IMR-90 (cell line): Measurements from ENCODE around the gene ADGRA1. TPM values are rescaled to one million over a fixed set of nuclear protein-coding genes. Genes with fewer than 3 reads are reported as not detected.

Source experiments
- ATAC-seq: fragments of 200-7000 bp; cut with Tn5 transposase; 2 replicates; pipeline ENCODE4 v1.9.1; 2020; ENCODE audit warnings: low read depth, mild to moderate bottlenecking, moderate library complexity
- BruUV-seq: library from RNA; stranded (reverse); fragments of 400-500 nt; replicated peaks from 2 replicates; lab custom pipeline; 2021; lab: Mats Ljungman, UMichigan
- CTCF ChIA-PET: fragments of 300-600 bp; formaldehyde crosslinking; extraction: SDS; loops from one replicate; lab custom pipeline; 2021; ENCODE audit warnings: antibody characterized with exemption; lab: Yijun Ruan, JAX
- POLR2A ChIA-PET: fragments of 300-600 bp; sonication (Branson Sonifier 250); formaldehyde crosslinking; loops from one replicate; lab custom pipeline; 2022; ENCODE audit warnings: antibody characterized with exemption; ENCODE audit not compliant: unreplicated experiment; lab: Charles Lee
- DNase-seq: peaks from one replicate; pipeline ENCODE4 v3.0.0; 2013
- H2AFZ ChIP-seq: replicated peaks from 2 replicates; pipeline ENCODE3; 2013; ENCODE audit warnings: low read length, mild to moderate bottlenecking; ENCODE audit not compliant: poor library complexity
- H2AK5ac ChIP-seq: 2 replicates; pipeline ENCODE4 v1.6.1; 2013; ENCODE audit warnings: low read depth, low read length, inconsistent platforms
- H2AK9ac ChIP-seq: replicated peaks from 2 replicates; pipeline ENCODE3; 2013; ENCODE audit warnings: mild to moderate bottlenecking, low read depth, low read length, moderate library complexity; ENCODE audit not compliant: poor library complexity
- H2BK120ac ChIP-seq: 2 replicates; pipeline ENCODE4 v1.6.1; 2013; ENCODE audit warnings: low read depth, low read length, inconsistent platforms
- H2BK15ac ChIP-seq: 3 replicates; pipeline ENCODE4 v1.6.1; 2013; ENCODE audit warnings: low read depth, low read length, inconsistent platforms
- H2BK20ac ChIP-seq: 2 replicates; pipeline ENCODE4 v1.6.1; 2013; ENCODE audit warnings: low read depth, mild to moderate bottlenecking, inconsistent platforms, low read length, moderate library complexity
- H2BK5ac ChIP-seq: 2 replicates; pipeline ENCODE4 v1.6.1; 2013; ENCODE audit warnings: mild to moderate bottlenecking, low read depth, low read length, inconsistent platforms; ENCODE audit not compliant: poor library complexity, severe bottlenecking
- H3K14ac ChIP-seq: replicated peaks from 2 replicates; pipeline ENCODE4 v1.6.1; 2013; ENCODE audit warnings: low read depth, low read length, inconsistent platforms
- H3K18ac ChIP-seq: 2 replicates; pipeline ENCODE4 v1.6.1; 2013; ENCODE audit warnings: low read depth, low read length, control low read depth
- H3K23ac ChIP-seq: 2 replicates; pipeline ENCODE4 v1.6.1; 2013; ENCODE audit warnings: low read depth, low read length, inconsistent platforms
- H3K27ac ChIP-seq: 2 replicates; pipeline ENCODE4 v1.5.1; 2013; ENCODE audit warnings: mild to moderate bottlenecking, control low read depth, low read length; ENCODE audit not compliant: insufficient read depth
- H3K27me3 ChIP-seq: 2 replicates; pipeline ENCODE4 v1.6.1; 2013; ENCODE audit warnings: low read length; ENCODE audit not compliant: control insufficient read depth, insufficient read depth
- H3K36me3 ChIP-seq: 2 replicates; pipeline ENCODE4 v1.6.1; 2013; ENCODE audit warnings: low read length, mixed read lengths; ENCODE audit not compliant: control insufficient read depth, insufficient read depth
- H3K4ac ChIP-seq: 2 replicates; pipeline ENCODE4 v1.6.1; 2013; ENCODE audit warnings: low read depth, low read length, inconsistent platforms
- H3K4me1 ChIP-seq: 2 replicates; pipeline ENCODE4 v1.6.1; 2013; ENCODE audit warnings: low read length, mixed read lengths; ENCODE audit not compliant: control insufficient read depth, insufficient read depth
- H3K4me2 ChIP-seq: 2 replicates; pipeline ENCODE4 v1.6.1; 2013; ENCODE audit warnings: low read depth, mild to moderate bottlenecking, control low read depth, low read length, moderate library complexity
- H3K4me3 ChIP-seq: 2 replicates; pipeline ENCODE4 v1.5.1; 2013; ENCODE audit warnings: low read depth, mild to moderate bottlenecking, control low read depth, low read length, moderate library complexity; ENCODE audit not compliant: insufficient read depth
- H3K56ac ChIP-seq: 2 replicates; pipeline ENCODE4 v1.6.1; 2013; ENCODE audit warnings: low read length, inconsistent platforms; ENCODE audit not compliant: insufficient read depth; ENCODE audit errors: extremely low read depth
- H3K79me1 ChIP-seq, 2 experiments: 2 replicates each; pipeline ENCODE4 v1.6.1; 2013; ENCODE audit warnings: low read length in 2 of 2, inconsistent platforms in 1 of 2, low read depth in 1 of 2
- H3K9ac ChIP-seq: 2 replicates; pipeline ENCODE4 v1.6.1; 2013; ENCODE audit warnings: low read depth, low read length, control low read depth
- H3K9me1 ChIP-seq: 2 replicates; pipeline ENCODE4 v1.6.1; 2013; ENCODE audit warnings: low read length, inconsistent platforms; ENCODE audit not compliant: insufficient read depth
- H3K9me3 ChIP-seq: 2 replicates; pipeline ENCODE4 v1.6.1; 2013; ENCODE audit warnings: low read length; ENCODE audit not compliant: control insufficient read depth, insufficient read depth
- H4K20me1 ChIP-seq: 2 replicates; pipeline ENCODE4 v1.6.1; 2013; ENCODE audit warnings: low read length, inconsistent platforms; ENCODE audit not compliant: insufficient read depth
- H4K5ac ChIP-seq: 2 replicates; pipeline ENCODE4 v1.6.1; 2013; ENCODE audit warnings: mild to moderate bottlenecking, low read depth, low read length, control low read depth
- H4K8ac ChIP-seq, 2 experiments: 2 replicates each; pipeline ENCODE4 v1.6.1; 2013; ENCODE audit warnings: low read depth in 2 of 2, low read length in 2 of 2, control low read depth in 1 of 2, inconsistent platforms in 1 of 2
- H4K91ac ChIP-seq: 2 replicates; pipeline ENCODE4 v1.6.1; 2013; ENCODE audit warnings: low read depth, low read length, inconsistent platforms; ENCODE audit not compliant: insufficient read depth
- BHLHE40 ChIP-seq: fragments of 150-350 bp; IDR thresholded peaks from 2 replicates; pipeline ENCODE4 v1.6.1; 2016; ENCODE audit warnings: mild to moderate bottlenecking, low read depth, low read length
- CEBPB ChIP-seq: IDR thresholded peaks from 2 replicates; pipeline ENCODE4 v1.6.1; 2012; ENCODE audit warnings: low read depth, low read length, improper control_type of control experiment
- CHD1 ChIP-seq: IDR thresholded peaks from 2 replicates; pipeline ENCODE4 v1.6.1; 2012; ENCODE audit warnings: low read depth, low read length, improper control_type of control experiment
- FOS ChIP-seq: fragments of 150-350 bp; IDR thresholded peaks from 2 replicates; pipeline ENCODE4 v1.6.1; 2016; ENCODE audit warnings: low read depth, low read length
- MAFK ChIP-seq: IDR thresholded peaks from 2 replicates; pipeline ENCODE4 v1.6.1; 2012; ENCODE audit warnings: low read depth, low read length, improper control_type of control experiment
- MAZ ChIP-seq: IDR thresholded peaks from 2 replicates; pipeline ENCODE4 v1.6.1; 2012; ENCODE audit warnings: low read depth, mild to moderate bottlenecking, low read length, improper control_type of control experiment, moderate library complexity, borderline replicate concordance
- MXI1 ChIP-seq: IDR thresholded peaks from 2 replicates; pipeline ENCODE4 v1.6.1; 2012; ENCODE audit warnings: low read depth, mild to moderate bottlenecking, low read length, moderate library complexity, borderline replicate concordance
- NFE2L2 ChIP-seq: fragments of 150-350 bp; IDR thresholded peaks from 2 replicates; pipeline ENCODE4 v1.6.1; 2016; ENCODE audit warnings: low read depth, mild to moderate bottlenecking, low read length
- POLR2A ChIP-seq: IDR thresholded peaks from 2 replicates; pipeline ENCODE4 v1.6.1; 2012; ENCODE audit warnings: mild to moderate bottlenecking, low read depth, low read length
- RAD21 ChIP-seq: IDR thresholded peaks from 2 replicates; pipeline ENCODE4 v1.6.1; 2012; ENCODE audit warnings: low read length, improper control_type of control experiment
- RCOR1 ChIP-seq: IDR thresholded peaks from 2 replicates; pipeline ENCODE4 v1.6.1; 2012; ENCODE audit warnings: mild to moderate bottlenecking, low read length, improper control_type of control experiment; ENCODE audit not compliant: insufficient replicate concordance
- RFX5 ChIP-seq: IDR thresholded peaks from 2 replicates; pipeline ENCODE4 v1.8.0; 2012; ENCODE audit warnings: low read depth, mild to moderate bottlenecking, low read length, moderate library complexity
- SMC3 ChIP-seq: fragments of 150-350 bp; IDR thresholded peaks from 2 replicates; pipeline ENCODE4 v1.6.1; 2016; ENCODE audit warnings: low read depth, mild to moderate bottlenecking, antibody characterized with exemption, low read length, moderate library complexity
- WGBS, 2 experiments: methylation state at CpG; one replicate each; pipeline versions ENCODE4 v1.1.5 to v1.1.7; 2013; ENCODE audit warnings: missing lambda C conversion rate in 2 of 2; ENCODE audit not compliant: insufficient read length in 1 of 2; ENCODE audit errors: extremely low coverage in 2 of 2; 5-methylcytosine and 5-hydroxymethylcytosine counted together
- dilution Hi-C: fragments of 300-500 bp; cut with HindIII; formaldehyde crosslinking; loops from one replicate; pipeline ENCODE4 v1.14.3; 2018; ENCODE audit warnings: low sequenced_read_pairs; ENCODE audit not compliant: unreplicated experiment
- in situ Hi-C: fragments of 300-500 bp; cut with MboI; formaldehyde crosslinking; loops from 3 replicates; pipeline ENCODE4 v1.14.3; 2019; ENCODE audit warnings: low sequenced_read_pairs, inconsistent platforms, mixed read lengths
- intact Hi-C: fragments of 100-400 bp; cut with micrococcal nuclease; formaldehyde crosslinking; loops from 2 replicates; pipeline ENCODE4 v1.10.0; 2022
- polyA plus RNA-seq, 3 experiments: library from polyadenylated mRNA; depleted of rRNA; stranded (reverse); fragments of >200 nt; gene quantifications; 2 replicates each; pipeline ENCODE4 v1.2.3, GENCODE V29; 2012; ENCODE audit warnings: low replicate concordance in 1 of 3
- total RNA-seq: library from RNA; depleted of rRNA; stranded (reverse); fragments of >200 nt; gene quantifications from 2 replicates; pipeline ENCODE4 v1.2.3, GENCODE V29; 2012
- TF ChIP-seq, protein P1 (sequence below): fragments of 150-350 bp; IDR thresholded peaks from 2 replicates; pipeline ENCODE4 v1.6.1; 2017; ENCODE audit warnings: mild to moderate bottlenecking, antibody characterized with exemption, low read length, low read depth
- TF ChIP-seq, protein P2 (sequence below): fragments of 150-350 bp; IDR thresholded peaks from 2 replicates; pipeline ENCODE4 v1.6.1; 2016; ENCODE audit warnings: low read depth, mild to moderate bottlenecking, low read length, moderate library complexity, borderline replicate concordance
- TF ChIP-seq, protein P3 (sequence below): conservative IDR thresholded peaks from 2 replicates; pipeline ENCODE4 v1.5.1; 2012; ENCODE audit warnings: mild to moderate bottlenecking, low read depth, low read length, improper control_type of control experiment

The ADGRA1 gene
- total and polyA plus RNA-seq, 2 of the 4 experiments (the other 2 are of a cell fraction), result not detected

DNA sequence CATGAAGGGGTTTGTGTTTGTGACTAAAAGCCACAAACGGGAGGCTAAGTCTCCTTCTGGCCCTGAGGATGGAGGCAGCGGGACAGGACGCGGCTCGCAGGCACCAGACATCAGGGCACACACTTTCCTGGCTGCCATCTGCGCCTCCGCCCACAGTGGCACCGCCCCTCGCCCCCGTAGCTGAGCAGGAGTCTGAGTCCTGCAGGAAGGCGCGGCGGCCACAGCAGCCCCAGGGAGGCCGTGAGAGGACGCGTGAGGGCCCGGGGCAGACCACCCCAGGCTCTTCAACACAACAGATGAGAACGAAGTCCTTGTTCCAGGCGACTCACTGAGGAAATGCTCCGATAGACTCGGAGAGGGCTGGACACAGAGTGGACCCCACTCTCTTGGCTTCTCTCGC lies 6.6 kb downstream of the ADGRA1 start:
- H2BK15ac ChIP-seq, result no peak overlapping the region
- H4K8ac ChIP-seq, result no peak overlapping the region
- no peak overlapping the region for H2AK5ac ChIP-seq
- H4K20me1 ChIP-seq, result no peaks in the 10 kb centered on the region
- H4K91ac ChIP-seq, result no peak overlapping the region
- in situ Hi-C loops, result no loop called here
- no peak overlapping the region for H4K5ac ChIP-seq
- no peaks in the 10 kb centered on the region for H3K36me3 ChIP-seq
- H2BK5ac ChIP-seq, result no peak overlapping the region
- H3K56ac ChIP-seq, result no peak overlapping the region
- no peaks in the 10 kb centered on the region for H3K79me1 ChIP-seq
- peaks cover 29% of the 10 kb centered on the region for H3K27me3 ChIP-seq
- no peaks in the 10 kb centered on the region for H3K9me3 ChIP-seq
- ATAC-seq, result no peak
- no peak overlapping the region for H3K4me2 ChIP-seq
- no peak for DNase-seq
- CTCF ChIA-PET, result no interaction called here
- no peak overlapping the region for H3K27ac ChIP-seq
- H3K4me1 ChIP-seq, result no peaks in the 10 kb centered on the region
- H2AK9ac ChIP-seq, result no peak overlapping the region
- no peak overlapping the region for H2BK20ac ChIP-seq
- no peak overlapping the region for H3K4ac ChIP-seq
- dilution Hi-C loops, result no loop called here
- H2AFZ ChIP-seq, result no peak overlapping the region
- POLR2A ChIA-PET, result no interaction called here
- no peak overlapping the region for H3K4me3 ChIP-seq
- H3K18ac ChIP-seq, result no peak overlapping the region
- no peak overlapping the region for H3K23ac ChIP-seq
- H3K14ac ChIP-seq, result no peak overlapping the region
- no peak overlapping the region for H3K9ac ChIP-seq
- intact Hi-C loops, result no loop called here
- no TSS peak for BruUV-seq
- H3K9me1 ChIP-seq, result no peaks in the 10 kb centered on the region
- no peak for TF ChIP-seq RFX5
- no peak for TF ChIP-seq CEBPB
- no peak for TF ChIP-seq MAZ
- no peak for TF ChIP-seq NFE2L2
- TF ChIP-seq, protein P1, sequence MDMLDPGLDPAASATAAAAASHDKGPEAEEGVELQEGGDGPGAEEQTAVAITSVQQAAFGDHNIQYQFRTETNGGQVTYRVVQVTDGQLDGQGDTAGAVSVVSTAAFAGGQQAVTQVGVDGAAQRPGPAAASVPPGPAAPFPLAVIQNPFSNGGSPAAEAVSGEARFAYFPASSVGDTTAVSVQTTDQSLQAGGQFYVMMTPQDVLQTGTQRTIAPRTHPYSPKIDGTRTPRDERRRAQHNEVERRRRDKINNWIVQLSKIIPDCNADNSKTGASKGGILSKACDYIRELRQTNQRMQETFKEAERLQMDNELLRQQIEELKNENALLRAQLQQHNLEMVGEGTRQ, result no peak
- TF ChIP-seq CHD1, result no peak
- no peak for TF ChIP-seq MXI1
- no peak for TF ChIP-seq FOS
- TF ChIP-seq, protein P2, sequence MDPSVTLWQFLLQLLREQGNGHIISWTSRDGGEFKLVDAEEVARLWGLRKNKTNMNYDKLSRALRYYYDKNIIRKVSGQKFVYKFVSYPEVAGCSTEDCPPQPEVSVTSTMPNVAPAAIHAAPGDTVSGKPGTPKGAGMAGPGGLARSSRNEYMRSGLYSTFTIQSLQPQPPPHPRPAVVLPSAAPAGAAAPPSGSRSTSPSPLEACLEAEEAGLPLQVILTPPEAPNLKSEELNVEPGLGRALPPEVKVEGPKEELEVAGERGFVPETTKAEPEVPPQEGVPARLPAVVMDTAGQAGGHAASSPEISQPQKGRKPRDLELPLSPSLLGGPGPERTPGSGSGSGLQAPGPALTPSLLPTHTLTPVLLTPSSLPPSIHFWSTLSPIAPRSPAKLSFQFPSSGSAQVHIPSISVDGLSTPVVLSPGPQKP, result no peak
- TF ChIP-seq RCOR1, result no peak
- TF ChIP-seq BHLHE40, result no peak
- TF ChIP-seq, protein P3, sequence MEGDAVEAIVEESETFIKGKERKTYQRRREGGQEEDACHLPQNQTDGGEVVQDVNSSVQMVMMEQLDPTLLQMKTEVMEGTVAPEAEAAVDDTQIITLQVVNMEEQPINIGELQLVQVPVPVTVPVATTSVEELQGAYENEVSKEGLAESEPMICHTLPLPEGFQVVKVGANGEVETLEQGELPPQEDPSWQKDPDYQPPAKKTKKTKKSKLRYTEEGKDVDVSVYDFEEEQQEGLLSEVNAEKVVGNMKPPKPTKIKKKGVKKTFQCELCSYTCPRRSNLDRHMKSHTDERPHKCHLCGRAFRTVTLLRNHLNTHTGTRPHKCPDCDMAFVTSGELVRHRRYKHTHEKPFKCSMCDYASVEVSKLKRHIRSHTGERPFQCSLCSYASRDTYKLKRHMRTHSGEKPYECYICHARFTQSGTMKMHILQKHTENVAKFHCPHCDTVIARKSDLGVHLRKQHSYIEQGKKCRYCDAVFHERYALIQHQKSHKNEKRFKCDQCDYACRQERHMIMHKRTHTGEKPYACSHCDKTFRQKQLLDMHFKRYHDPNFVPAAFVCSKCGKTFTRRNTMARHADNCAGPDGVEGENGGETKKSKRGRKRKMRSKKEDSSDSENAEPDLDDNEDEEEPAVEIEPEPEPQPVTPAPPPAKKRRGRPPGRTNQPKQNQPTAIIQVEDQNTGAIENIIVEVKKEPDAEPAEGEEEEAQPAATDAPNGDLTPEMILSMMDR, result no peak
- TF ChIP-seq SMC3, result no peak
- no peak for TF ChIP-seq RAD21
- no peak for TF ChIP-seq MAFK
- TF ChIP-seq POLR2A, result no peak
- no peak overlapping the region for H2BK120ac ChIP-seq
- WGBS, 2 experiments, result 60% methylated on average over 2 of the region's 22 CpGs; no CpG with 5 or more reads in 1 of the 2 experiments
